Esophagus muscularis mucosa (tissue), 3 donors: Measurements from ENCODE around the gene NPC1.

Source experiments
- CTCF ChIP-seq, 3 experiments: fragments of 200-600 bp in 2 of 3; fragments of 450-650 bp in 1 of 3; sonication (generic) in 2 of 3; IDR thresholded peaks; one replicate each; pipeline ENCODE4 v1.5.1; 2017 to 2019; ENCODE audit warnings: antibody characterized with exemption in 3 of 3, mild to moderate bottlenecking in 2 of 3, moderate library complexity in 1 of 3
- POLR2A ChIP-seq: fragments of 450-650 bp; IDR thresholded peaks from one replicate; pipeline ENCODE4 v1.6.1; 2017; ENCODE audit warnings: antibody characterized with exemption, moderate library complexity, mild to moderate bottlenecking, low read depth

- TF ChIP-seq CTCF (IDR thresholded peaks at IDR 0.05) (no peak), POLR2A (no peak)
Measured at GRCh38 chr18:23634692-23635091, 48.4 kb upstream of the NPC1 start.
